ENCODE data around the gene IL3RA.

DNA sequence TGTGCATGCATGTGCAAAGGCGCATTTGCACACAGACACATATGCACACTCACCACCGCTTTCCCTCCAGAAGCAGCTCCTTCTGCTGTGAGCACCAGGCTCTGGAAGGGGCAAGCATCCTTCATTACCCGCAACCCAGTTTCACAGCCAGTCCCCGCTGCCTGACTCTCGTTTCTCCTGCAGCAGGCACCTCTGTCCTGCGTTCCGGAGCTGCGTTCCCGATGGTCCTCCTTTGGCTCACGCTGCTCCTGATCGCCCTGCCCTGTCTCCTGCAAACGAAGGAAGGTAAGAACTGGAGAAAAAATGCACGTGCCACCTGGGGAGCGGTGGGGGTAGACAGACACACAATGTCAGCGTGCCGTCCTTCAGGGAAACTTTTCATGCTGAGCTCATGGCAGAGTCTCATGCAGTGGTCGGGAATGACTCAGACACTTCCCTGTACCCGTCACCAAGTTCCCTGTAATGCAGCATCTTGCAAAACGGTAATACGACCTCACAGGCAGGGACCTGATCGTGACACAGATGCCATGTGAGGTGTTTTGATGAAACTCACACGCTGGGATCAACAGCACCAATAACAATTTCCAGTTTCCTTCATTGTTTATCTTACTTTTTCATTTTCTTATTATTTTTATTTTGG is 5.1 kb downstream of the IL3RA start:
- TF ChIP-seq CTCF (IDR thresholded peaks at IDR 0.05) (no peak), POLR2A (IDR thresholded peaks at IDR 0.05) (no peak)
